HG03280 (cell line): ENCODE measurements around the gene KLHDC7B.

Experiments used
- ATAC-seq: cut with Tn5 transposase; IDR thresholded peaks from one replicate; pipeline ENCODE4 v1.9.1; 2021; ENCODE audit warnings: mild to moderate bottlenecking, moderate library complexity; ENCODE audit not compliant: unreplicated experiment

The KLHDC7B gene

DNA sequence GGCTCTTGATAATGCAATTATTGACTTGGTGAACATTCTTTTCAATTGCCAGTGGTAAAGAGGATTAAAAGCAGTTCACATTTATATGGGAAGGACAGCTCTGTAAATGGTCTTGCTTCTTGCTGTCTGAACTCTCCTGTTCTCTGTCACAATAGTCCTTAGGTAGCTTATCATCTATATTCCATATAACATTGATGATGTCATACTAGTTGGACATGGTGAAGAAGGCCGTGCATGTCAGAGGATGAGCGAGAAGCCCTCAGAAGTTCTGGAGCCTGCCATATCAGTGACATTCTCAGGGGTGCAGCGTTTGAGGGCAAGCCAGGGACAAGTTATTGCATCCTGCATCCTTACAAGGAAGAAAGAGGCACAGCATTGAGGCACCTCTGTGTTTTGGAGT, 39.5 kb downstream of the KLHDC7B start:
- no peak for ATAC-seq

DNA sequence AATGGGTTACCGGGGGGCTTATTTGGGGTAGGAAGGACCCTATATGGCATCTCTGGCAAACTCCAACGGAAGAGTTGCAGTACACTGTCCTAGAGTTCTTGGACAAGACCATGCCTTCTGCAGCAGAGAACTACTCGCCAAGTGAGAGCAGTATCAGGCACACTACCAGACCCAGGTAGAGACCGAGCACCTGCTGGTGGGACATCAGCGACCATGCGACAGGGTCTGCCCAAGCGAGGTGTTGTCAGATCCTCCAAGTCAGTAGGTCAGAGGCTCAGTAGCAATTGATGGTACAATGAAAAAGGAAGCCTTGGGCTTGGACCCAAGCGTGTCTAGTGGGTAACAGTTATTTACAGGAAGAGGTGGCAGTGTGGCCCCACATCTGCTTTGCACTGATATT, 40.1 kb downstream of the KLHDC7B start:
- no peak for ATAC-seq

DNA sequence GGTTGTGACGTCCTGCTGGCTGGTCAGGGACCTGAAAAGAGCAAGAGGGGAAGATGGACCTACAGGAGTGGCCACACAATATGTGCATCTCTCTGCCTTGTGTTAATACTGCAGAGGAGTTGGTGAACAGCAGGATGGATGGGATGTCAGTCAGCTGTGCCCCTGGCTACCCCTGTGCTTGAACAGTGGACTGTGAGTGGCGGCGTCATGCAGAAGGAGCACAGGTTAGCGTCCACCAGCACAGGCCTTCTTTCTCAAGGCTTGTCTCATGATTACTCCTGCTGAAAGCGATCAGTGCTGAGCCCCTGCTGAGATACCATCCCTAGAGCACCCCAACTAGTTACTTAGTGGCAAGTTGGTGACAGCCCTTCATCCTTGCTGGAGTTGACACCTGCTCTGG, 40.7 kb downstream of the KLHDC7B start:
- ATAC-seq, result no peak

DNA sequence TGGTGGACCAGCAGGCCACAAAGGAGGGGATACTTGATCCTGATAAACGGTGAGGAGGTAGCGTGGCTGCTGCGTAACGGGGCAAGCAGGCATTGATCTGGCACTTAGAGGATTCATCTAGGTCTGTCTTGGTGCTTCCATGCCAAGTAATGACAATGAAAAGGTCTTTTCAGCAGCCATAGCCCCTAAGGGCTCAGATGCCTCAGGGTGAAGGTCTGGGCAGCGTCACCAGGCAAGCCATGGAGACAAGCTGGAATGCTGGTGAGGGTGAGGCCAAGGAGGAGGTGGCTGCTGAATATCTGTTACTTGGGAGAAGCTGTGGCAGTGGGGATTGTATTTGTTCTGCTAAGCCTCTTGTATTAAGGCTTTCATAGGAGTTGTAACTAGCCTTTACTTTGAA, 41.7 kb downstream of the KLHDC7B start:
- ATAC-seq, result no peak

DNA sequence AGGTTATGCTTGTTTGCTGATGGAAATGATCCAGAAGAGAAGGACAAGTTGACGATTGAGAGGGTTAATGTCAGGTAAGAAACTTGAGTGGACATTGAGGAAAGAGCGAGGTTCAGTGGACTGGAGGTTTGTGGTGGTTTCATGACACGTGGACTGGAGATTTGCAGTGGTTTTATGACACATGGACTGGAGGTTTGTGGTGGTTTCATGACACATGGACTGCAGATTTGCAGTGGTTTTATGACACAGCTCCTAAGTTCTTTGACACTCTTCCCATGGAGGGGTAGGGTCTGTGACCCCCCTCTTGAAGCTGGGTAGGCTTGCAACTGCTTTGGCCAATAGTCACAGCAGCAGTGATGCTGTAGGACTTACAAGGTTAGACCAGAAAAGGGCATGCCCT, 49.5 kb downstream of the KLHDC7B start:
- ATAC-seq, result no peak

DNA sequence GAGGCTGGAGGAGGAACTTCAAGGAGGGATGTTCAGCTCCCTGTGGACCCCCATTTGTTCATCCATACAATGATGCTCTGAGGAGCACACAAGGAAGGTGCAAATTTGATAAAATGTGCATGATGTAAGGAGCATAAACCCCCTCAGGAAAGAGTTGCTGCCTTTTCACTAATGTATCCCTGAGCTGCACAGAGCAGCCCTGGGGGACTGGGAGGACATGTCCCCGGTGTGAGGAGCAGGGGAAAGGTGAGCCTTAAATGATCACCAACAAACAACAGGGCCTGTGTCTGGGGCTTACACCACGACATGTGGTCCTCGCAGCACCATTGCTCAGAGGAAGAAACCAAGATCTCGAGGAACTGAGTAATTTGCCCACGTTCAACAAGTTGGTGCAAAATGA, 51.4 kb downstream of the KLHDC7B start:
- no peak for ATAC-seq

DNA sequence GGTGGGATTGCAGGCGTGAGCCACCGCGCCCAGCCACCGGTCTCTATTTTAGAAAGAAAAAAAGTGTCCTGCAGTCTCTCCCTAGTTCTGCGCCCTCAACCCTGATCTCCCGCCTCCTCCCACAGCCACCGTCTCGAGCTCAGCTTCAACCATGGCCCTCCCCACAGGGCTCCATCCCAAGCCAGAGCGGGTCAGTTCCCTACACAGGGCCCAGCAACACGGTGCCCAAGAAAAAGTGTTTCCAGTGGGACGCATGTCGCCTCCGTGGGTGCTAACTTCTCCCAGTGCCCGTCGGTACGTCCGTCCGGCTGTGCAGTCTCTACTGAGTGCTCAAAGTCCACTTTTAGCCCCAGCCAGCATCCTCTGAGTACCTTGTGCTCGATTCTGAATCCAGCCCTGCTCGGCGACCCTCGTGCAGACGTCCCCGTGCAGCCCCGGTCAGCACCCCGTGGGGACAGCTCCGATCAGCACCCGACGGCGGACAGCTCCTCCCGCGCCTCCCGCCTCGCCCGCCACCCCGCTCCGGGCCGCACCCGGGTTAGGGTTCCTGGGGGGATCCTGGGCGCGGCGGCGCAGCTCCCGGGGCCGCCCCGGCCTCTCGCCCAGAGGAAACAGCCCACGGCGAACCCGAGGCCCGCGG, 54.2 kb downstream of the KLHDC7B start:
- no peak for ATAC-seq

DNA sequence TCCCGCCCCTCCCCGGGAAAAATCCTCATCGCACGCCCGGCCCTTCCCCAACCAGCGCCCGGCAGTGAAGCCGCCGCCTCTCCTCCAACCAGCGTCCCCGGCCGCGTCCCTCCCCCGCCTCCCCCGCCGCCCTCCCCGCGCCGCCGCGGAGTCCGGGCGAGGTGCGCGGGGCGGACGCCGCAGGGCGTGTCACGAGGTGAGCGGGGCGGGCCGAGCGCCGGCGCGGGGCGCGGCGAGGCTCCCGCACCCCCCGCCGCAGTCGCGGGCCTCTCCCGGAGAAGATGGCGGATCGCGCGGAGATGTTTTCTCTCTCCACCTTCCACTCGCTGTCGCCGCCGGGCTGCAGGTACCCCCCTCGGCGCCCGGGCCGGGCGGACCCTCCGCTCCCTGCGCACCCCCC, 54.8 kb downstream of the KLHDC7B start, which contains the start of gene MAPK8IP2:
Gene MAPK8IP2 (plus strand): TSS at position 256 of the 400 bp plus-strand sequence. CDS start 26 bp downstream, at position 282.
- no peak for ATAC-seq
